Breast epithelium (tissue), 4 donors: ENCODE measurements around the gene LTK. TPM values are rescaled to one million over a fixed set of nuclear protein-coding genes. Genes with fewer than 3 reads are reported as not detected.

Source experiments
- DNase-seq, 2 donors: peaks; one replicate each; pipeline ENCODE4 v3.0.0-alpha.2; 2019; ENCODE audit warnings: low spot score in 2 of 2
- H3K27ac ChIP-seq, 2 donors: fragments of 200-600 bp; sonication (generic) in 1 of 2; one replicate each; pipeline ENCODE4 v1.5.1; 2016 to 2019; ENCODE audit warnings: mild to moderate bottlenecking in 1 of 2
- H3K27me3 ChIP-seq, 2 donors: fragments of 200-600 bp; sonication (generic) in 1 of 2; one replicate each; pipeline versions ENCODE4 v1.5.1 to v1.6.0; 2017 to 2019; ENCODE audit warnings: control low read depth in 1 of 2, mild to moderate bottlenecking in 1 of 2
- H3K36me3 ChIP-seq: fragments of 200-600 bp; one replicate; pipeline ENCODE4 v1.5.1; 2019
- H3K4me1 ChIP-seq, 2 donors: fragments of 200-600 bp; sonication (generic); one replicate each; pipeline ENCODE4 v1.5.1; 2016 to 2019; ENCODE audit warnings: control low read depth in 1 of 2
- H3K4me3 ChIP-seq, 3 donors: fragments of 200-600 bp; sonication (generic); 1 replicate in 2 of 3; 2 replicates in 1 of 3; pipeline ENCODE4 v1.5.1; 2016 to 2019; ENCODE audit warnings: mild to moderate bottlenecking in 3 of 3, moderate library complexity in 2 of 3
- H3K9me3 ChIP-seq, 2 donors: fragments of 200-600 bp; sonication (generic) in 1 of 2; one replicate each; pipeline ENCODE4 v1.5.1; 2016 to 2019; ENCODE audit warnings: control low read depth in 1 of 2
- POLR2A ChIP-seq: fragments of 450-650 bp; IDR thresholded peaks from one replicate; pipeline ENCODE4 v1.6.1; 2016; ENCODE audit warnings: antibody characterized with exemption, mild to moderate bottlenecking, moderate library complexity
- POLR2AphosphoS5 ChIP-seq, 3 donors: sonication (generic); formaldehyde crosslinking; IDR thresholded peaks; one replicate each; pipeline ENCODE4 v1.6.1; 2017; ENCODE audit warnings: antibody characterized with exemption in 3 of 3
- intact Hi-C: fragments of 100-400 bp; cut with DNase I; formaldehyde crosslinking; loops from one replicate; pipeline ENCODE4 v1.15.1; 2023; ENCODE audit warnings: low total_unique reads
- total RNA-seq, 3 donors: library from RNA; depleted of rRNA; stranded (reverse); fragments of >200 nt; gene quantifications; one replicate each; pipeline ENCODE4 v1.1.0, GENCODE V29; 2016
- TF ChIP-seq, protein P1 (sequence below), 3 donors: fragments of 450-650 bp; IDR thresholded peaks; one replicate each; pipeline ENCODE4 v1.5.1; 2016 to 2017; ENCODE audit warnings: antibody characterized with exemption in 3 of 3, mild to moderate bottlenecking in 3 of 3, moderate library complexity in 3 of 3

The LTK gene
- total RNA-seq, 3 donors from 2014 or later: 0.29 to 0.66 TPM; not detected in 1

DNA sequence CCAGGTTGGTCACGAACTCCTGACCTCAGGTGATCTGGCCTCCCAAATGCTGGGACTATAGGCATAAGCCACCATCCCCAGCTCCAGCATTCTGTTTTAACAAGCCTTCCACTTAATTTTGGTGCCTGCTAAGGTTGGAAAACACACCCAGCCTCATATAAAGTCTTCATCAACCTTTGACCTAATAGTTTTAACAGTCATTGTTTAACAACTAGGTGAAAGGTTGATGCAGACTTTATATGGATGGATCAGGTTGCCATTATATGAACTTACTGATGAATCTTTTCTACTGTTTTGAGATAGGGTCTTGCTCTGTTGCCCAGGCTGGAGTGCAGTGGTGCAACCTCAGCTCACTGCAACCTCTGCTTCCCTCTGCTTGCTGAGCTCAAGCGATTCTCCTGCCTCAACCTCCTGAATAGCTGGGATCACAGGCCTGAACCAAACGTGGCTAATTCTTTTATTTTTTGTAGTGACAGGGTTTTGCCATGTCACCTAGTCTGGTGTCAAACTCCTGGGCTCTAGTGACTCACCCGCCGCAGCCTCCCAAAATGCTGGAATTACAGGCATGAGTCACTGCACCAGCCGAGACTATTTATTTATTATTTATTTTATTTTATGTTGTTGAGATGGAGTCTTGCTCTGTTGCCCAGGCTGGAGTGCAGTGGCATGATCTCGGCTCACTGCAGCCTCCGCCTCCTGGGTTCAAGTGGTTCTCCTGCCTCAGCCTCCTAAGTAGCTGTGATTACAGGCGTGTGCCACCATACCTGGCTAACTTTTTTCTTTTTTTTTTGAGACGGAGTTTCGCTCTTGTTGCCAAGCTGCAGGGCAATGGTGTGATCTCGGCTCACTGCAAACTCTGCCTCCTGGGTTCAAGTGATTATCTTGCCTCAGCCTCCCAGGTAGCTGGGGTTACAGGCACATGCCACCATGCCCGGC lies 33.5 kb upstream of the LTK start:
- Histone ChIP-seq H3K9me3 (no peaks in the 10 kb centered on the region), H3K27ac (no peak overlapping the region), H3K4me1 (no peaks in the 10 kb centered on the region), H3K27me3 (no peaks in the 10 kb centered on the region), H3K36me3 (no peaks in the 10 kb centered on the region), H3K4me3 (no peak overlapping the region)
- DNase-seq: no peak
- intact Hi-C loops: no loop called here
- TF ChIP-seq POLR2AphosphoS5 (IDR thresholded peaks at IDR 0.05) (no peak), POLR2A (no peak)
- TF ChIP-seq, protein P1, sequence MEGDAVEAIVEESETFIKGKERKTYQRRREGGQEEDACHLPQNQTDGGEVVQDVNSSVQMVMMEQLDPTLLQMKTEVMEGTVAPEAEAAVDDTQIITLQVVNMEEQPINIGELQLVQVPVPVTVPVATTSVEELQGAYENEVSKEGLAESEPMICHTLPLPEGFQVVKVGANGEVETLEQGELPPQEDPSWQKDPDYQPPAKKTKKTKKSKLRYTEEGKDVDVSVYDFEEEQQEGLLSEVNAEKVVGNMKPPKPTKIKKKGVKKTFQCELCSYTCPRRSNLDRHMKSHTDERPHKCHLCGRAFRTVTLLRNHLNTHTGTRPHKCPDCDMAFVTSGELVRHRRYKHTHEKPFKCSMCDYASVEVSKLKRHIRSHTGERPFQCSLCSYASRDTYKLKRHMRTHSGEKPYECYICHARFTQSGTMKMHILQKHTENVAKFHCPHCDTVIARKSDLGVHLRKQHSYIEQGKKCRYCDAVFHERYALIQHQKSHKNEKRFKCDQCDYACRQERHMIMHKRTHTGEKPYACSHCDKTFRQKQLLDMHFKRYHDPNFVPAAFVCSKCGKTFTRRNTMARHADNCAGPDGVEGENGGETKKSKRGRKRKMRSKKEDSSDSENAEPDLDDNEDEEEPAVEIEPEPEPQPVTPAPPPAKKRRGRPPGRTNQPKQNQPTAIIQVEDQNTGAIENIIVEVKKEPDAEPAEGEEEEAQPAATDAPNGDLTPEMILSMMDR (IDR thresholded peaks at IDR 0.05): no peak

DNA sequence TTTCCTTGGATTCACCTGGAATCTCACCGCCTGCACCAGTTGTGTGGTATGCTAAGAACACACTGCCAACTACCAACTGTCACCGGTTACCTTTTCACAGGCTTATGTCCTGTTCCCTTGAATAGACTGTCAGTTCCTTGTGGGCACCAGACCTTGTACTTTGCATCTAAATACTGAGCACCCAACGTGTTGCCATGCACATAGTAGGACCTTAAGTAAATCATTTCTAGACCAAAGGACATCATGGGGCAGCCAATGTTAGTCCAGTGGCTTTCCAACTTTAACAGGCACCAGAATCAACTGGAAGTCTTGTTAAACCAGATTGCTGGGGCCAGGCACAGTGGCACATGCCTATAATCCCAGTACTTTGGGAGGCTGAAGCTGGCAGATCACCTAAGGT lies 31.6 kb upstream of the LTK start:
- Histone ChIP-seq H3K4me1 (no peaks in the 10 kb centered on the region), H3K27ac (no peak overlapping the region), H3K4me3 (no peak overlapping the region), H3K9me3 (no peaks in the 10 kb centered on the region), H3K36me3 (no peaks in the 10 kb centered on the region), H3K27me3 (no peaks in the 10 kb centered on the region)
- intact Hi-C loops: no loop called here
- peak in 1 of 2 donors; percentile 27 for DNase-seq
- TF ChIP-seq POLR2AphosphoS5 (IDR thresholded peaks at IDR 0.05): no peak
- TF ChIP-seq, protein P1 (IDR thresholded peaks at IDR 0.05): no peak
- no peak for TF ChIP-seq POLR2A

DNA sequence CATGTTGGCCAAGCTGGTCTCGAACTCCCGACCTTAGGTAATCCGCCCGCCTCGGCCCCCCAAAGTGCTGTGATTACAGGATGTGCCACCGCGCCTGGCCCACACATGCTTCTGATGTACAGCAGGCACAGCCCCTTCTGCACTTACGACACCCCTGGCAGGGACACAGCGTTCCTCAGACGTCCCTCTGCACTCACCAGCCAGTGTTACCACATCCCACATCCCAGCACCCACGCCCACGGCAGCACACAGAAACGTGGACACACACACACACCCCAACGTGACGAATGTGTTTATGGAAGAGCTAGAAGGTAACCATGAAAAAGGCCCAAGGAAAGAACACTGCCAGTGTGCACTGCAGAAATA lies 31.0 kb upstream of the LTK start:
- H3K36me3 ChIP-seq: no peaks in the 10 kb centered on the region
- H3K27me3 ChIP-seq: no peaks in the 10 kb centered on the region
- H3K9me3 ChIP-seq: no peaks in the 10 kb centered on the region
- TF ChIP-seq POLR2A (no peak), POLR2AphosphoS5 (IDR thresholded peaks at IDR 0.05) (peak in 1 of 3 donors; percentile 59)
- TF ChIP-seq, protein P1 (IDR thresholded peaks at IDR 0.05): no peak
- H3K4me1 ChIP-seq: no peaks in the 10 kb centered on the region
- intact Hi-C loops: no loop called here
- DNase-seq: peak in 1 of 2 donors; percentile 83
- peak overlapping the region; percentile 68 to 99 (median 70) for H3K4me3 ChIP-seq
- H3K27ac ChIP-seq: peak overlapping the region; percentile 77 to 92

DNA sequence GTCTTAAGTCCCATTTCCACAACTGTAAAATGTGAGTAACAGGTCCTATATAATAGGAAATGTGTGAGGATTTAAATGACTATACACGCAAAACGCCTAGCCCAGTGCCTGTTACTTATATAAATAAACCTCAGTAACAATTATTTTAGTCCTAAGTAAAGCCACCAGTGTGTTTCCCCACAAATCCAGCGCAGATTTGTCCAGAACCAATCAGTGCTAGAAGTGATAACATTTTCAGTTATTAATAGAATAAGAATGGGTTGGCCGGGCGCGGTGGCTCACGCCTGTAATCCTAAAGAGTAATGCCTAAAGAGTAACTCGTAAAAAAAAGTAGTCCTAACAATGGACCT lies 29.9 kb upstream of the LTK start:
- H3K4me1 ChIP-seq: no peaks in the 10 kb centered on the region
- no peaks in the 10 kb centered on the region for H3K27me3 ChIP-seq
- intact Hi-C loops: no loop called here
- no peaks in the 10 kb centered on the region for H3K9me3 ChIP-seq
- H3K36me3 ChIP-seq: no peaks in the 10 kb centered on the region
- TF ChIP-seq POLR2A (no peak), POLR2AphosphoS5 (IDR thresholded peaks at IDR 0.05) (no peak)
- TF ChIP-seq, protein P1 (IDR thresholded peaks at IDR 0.05): no peak
- no peak for DNase-seq
- H3K27ac ChIP-seq: peak overlapping the region; percentile 77 to 92
- H3K4me3 ChIP-seq: peak overlapping the region; percentile 68 to 99 (median 70)

DNA sequence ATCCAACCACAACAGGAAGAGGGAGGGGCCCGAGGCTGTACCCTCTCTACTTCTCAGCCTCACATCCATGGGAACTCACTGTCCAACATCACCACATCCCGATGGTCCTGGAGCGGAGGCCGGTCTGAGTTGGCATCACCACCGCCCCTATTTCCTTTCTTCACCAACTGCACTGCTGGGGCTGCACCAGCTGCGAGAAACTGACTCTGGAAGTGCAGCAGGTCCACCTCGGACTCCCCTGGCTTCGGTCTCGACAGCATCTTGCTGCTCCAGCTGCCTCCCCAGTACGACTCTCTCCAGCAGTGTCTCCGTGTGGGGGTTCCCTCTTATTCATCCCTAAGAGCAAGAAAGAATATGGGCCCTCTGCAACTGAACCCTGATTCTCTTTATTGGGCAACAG lies 23.2 kb upstream of the LTK start:
- Histone ChIP-seq H3K4me1 (no peaks in the 10 kb centered on the region), H3K27ac (no peak overlapping the region), H3K9me3 (no peaks in the 10 kb centered on the region), H3K27me3 (no peaks in the 10 kb centered on the region), H3K4me3 (no peak overlapping the region), H3K36me3 (no peaks in the 10 kb centered on the region)
- TF ChIP-seq POLR2A: no peak
- no peak for TF ChIP-seq POLR2AphosphoS5 (IDR thresholded peaks at IDR 0.05)
- TF ChIP-seq, protein P1 (IDR thresholded peaks at IDR 0.05): no peak
- DNase-seq: no peak
- intact Hi-C loops: no loop called here
